HG03469 (cell line): ENCODE measurements around the gene CEP350.
"Not testable (repeated sequence)": the region's sequence is repeated elsewhere in the genome, so short reads cannot be mapped to it uniquely, and the experiment has no call there.

Experiments used
- ATAC-seq: cut with Tn5 transposase; IDR thresholded peaks from one replicate; pipeline ENCODE4 v1.9.1; 2021; ENCODE audit warnings: mild to moderate bottlenecking, moderate library complexity, moderate number of reproducible peaks; ENCODE audit not compliant: unreplicated experiment

The CEP350 gene

DNA sequence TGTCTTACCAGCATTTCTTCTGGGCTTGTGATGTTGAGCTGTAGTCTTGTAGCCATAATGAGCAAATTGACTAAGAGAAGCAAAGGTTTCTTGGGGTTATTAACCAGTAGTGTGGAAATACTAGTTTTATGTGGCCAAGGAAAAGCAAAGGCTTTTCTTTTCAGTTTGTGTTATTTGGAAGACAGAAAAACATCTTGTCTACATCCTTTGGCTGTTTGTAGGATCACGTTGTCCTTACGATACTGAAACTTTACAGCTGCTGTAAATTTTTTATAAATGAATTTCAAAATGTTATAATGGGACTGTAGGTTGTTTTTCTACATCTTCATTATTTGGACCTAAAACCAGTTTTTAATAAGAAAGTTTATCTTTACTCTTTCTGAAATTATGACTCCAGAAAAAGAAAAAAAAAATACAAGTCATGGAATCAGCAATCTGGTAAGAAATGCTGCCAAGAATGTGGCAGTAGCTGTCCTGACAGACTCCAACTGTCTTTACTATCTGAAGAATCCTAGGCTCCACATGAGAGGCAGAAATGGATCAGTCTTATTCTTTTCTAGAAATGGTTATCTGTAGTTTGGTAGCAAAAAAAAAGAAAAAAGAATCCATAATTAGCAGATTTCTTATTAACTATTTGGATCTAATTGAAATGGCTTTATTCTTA is 158.5 kb downstream of the CEP350 start:
- ATAC-seq = no peak

- no peak for ATAC-seq
Observed at GRCh38 chr1:180114396-180114945, 159.9 kb downstream of the CEP350 start.

DNA sequence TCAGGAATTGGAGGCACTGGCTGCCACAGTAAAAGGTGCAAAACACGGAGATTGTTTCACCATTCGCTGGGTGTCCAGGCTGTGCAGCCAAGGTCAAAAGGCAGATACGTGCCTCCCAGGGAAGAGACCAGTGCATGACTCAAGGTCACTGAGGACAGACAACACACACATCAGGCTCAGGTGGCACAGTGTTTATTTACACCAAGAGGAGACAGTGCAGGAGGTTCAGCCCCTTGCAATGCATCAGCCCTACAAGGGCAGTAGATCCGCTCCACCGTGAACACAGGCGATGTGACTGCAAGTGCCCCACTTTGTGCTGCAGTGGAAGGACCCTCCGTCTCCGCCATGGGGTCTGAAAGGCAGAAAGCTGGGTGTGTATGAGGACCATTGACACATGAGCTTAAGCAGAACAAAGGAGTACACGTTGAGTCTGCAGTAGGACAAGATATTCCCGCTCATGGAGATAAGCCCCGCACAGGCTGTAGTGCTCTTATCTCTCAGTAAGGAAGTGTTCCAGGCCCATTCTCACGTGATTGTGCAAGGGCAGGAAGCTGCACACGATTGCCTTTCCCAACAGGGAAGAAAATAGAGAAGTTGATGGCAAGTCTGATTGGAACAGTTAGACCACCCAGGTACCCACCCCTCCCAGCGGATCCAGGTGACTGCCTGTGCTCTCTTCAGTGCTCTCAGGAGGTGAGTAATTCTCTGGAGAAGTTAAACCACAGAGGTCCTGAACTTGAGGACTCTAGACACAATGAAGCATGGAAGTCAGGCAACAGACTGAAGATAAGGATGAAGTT is 162.6 kb downstream of the CEP350 start:
- no peak for ATAC-seq

GRCh38 chr1:180117764-180118116 is 163.1 kb downstream of the CEP350 start:
- no peak for ATAC-seq

DNA sequence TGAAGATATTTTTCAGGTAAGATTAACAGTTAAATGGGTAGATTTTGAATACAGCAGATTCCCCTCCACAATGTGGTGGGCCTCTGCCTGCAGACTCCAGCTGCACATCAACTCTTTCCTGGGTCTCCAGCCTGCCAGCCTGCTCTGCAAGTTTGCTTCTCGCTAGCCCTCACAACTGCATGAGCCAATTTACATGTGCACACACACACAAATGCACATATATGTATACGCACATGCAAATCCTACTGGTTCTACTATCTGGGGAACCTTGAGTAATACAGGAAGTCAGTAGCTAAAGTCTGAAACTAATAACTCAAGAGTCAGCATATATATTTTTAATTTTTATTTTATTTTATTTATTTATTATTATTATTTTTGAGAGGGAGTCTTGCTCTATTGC is 165.2 kb downstream of the CEP350 start:
- ATAC-seq = no peak

- ATAC-seq = no peak
Observed at GRCh38 chr1:180123463-180123936, 168.9 kb downstream of the CEP350 start.

DNA sequence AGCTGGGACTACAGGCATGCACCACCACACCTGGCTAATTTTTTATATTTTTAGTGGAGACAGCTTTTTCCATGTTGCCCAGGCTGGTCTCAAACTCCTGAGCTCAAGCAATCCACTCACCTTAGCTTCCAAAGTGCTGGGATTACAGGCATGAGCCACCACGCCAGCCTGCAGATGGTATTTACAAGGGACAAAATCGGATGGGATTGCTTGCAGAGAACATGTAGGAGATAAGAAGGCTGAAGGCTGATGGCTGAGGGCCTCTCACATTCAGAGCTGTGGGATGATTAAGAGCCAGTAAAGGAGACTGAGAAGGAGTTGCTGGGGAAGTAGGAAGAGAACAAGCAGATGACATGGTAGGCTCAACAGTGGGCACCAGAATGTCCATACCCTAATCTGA is 176.0 kb downstream of the CEP350 start:
- no peak for ATAC-seq

GRCh38 chr1:180131510-180131909 is 176.9 kb downstream of the CEP350 start:
- ATAC-seq = no peak

- ATAC-seq = no peak
Observed at GRCh38 chr1:180133193-180133592, 178.6 kb downstream of the CEP350 start.

GRCh38 chr1:180133688-180134087 is 179.1 kb downstream of the CEP350 start:
- ATAC-seq = not testable (repeated sequence)

DNA sequence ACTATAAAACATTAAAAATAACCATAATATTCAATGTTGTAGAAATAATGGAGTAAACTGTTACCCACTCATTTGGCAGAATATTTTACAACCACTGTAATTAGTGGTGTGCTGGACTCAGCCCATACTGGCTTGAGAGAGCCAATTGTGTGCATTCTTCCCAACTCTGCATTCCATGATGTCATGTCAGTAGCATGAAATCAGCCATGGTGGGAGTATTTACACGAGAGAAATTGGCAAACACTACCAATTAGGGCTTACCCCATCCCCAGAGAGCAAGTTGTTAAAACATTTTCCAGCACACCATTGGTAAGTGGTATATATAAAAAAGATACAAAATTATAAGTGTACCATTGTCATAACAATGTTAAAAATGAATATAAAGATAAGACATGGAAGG is 180.9 kb downstream of the CEP350 start:
- no peak for ATAC-seq

- no peak for ATAC-seq
Observed at GRCh38 chr1:180136331-180136967, 181.8 kb downstream of the CEP350 start.

DNA sequence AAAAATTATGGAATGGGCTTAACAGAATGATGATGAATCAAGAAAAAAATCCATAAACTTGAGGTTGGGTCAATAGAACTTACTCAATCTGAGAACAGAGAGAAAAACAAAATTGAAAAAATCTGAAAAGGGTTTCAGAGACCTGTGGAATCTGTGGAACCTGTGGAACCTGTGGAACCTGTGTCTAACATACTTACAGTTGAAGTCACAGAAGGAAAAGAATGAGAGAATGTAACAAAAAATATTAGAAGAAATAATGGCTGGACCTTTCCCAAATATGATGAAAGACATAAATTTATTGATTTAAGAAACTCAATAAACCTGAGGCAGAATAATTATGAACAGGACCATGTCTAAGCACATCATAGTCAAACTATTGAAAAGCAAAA is 182.4 kb downstream of the CEP350 start:
- ATAC-seq = no peak

DNA sequence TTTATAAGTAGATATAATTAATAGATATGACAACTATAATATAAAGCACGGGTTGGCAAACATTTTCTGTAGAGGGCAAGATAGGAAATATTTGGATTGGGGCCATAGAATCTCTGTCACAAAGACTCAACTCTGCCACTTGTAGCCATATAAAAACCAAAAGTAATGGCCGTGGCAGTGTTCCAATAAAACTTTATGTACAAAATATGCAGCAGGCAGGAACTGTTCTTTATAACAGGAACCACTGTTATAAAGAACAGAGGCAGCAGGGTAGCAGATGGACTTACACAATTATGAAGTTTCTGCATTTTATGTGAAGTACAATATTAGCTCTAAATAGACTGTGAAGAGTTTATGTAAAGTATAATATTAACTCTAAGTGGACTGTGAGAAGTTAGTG is 183.2 kb downstream of the CEP350 start:
- no peak for ATAC-seq

GRCh38 chr1:180141381-180141934 is 186.8 kb downstream of the CEP350 start:
- ATAC-seq = no peak

DNA sequence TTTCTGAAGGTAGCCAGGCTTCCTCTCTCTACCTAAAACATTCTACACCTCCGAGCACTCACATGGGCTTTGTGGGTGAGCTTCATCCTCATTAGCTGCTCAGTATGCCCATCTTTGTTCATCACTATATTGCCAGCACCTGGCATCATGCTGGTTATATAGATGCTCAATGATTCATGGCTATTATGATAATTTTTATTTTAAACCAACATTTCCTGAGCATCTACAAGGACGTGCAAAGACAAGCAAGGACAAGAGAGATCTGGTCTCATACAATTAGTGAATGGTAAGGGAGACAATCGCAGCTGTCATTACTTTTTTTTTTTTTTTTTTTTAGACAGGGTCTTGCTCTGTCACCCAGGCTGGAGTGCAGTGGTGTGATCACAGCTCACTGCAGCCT is 188.7 kb downstream of the CEP350 start:
- ATAC-seq = no peak

GRCh38 chr1:180144659-180145357 is 190.2 kb downstream of the CEP350 start:
- ATAC-seq = no peak

DNA sequence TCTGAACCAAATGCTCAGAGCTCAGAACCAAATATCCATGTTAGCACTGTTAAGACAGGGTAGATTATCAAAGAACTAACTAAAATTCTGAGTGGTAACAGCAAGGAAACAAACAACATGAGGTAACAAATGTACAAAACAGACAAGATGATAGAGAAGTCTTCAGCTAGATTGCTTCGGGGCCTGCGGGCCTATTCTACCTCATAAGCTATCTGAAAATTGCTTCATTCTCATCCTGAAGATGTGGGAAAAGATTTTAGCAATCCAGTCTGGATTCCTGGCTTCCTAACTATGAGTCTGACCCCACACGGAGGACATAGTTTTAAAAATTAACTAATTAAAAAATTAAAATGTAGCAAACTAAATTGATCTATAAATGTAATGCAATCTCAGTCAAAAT is 190.8 kb downstream of the CEP350 start:
- ATAC-seq = no peak

DNA sequence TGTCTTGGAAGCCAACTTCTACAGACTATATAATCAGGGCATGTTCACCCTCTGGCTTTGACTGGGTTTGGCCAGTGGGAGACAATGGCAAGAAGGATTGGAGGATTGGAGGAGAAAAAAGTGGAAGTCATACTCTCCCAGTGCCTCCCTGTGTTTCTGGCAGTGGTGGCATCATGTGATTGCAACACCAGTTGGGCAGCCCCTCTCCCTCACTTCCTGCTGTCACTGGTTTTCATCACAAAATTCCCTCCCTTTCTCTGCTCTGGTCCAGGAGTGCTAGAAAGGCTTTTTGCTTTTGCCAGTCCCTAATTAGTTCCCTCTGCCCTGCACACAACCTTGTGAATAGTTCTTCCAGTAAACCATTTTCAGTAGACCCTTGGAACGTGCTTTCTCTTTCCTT is 196.4 kb downstream of the CEP350 start:
- no peak for ATAC-seq

GRCh38 chr1:180151508-180151907 is 196.9 kb downstream of the CEP350 start:
- no peak for ATAC-seq

GRCh38 chr1:180152588-180152987 is 198.0 kb downstream of the CEP350 start:
- ATAC-seq = no peak
